ENCODE results near the gene MRPL1.
"Not testable (repeated sequence)": the region's sequence is repeated elsewhere in the genome, so short reads cannot be mapped to it uniquely, and the experiment has no call there.

Gene MRPL1

DNA sequence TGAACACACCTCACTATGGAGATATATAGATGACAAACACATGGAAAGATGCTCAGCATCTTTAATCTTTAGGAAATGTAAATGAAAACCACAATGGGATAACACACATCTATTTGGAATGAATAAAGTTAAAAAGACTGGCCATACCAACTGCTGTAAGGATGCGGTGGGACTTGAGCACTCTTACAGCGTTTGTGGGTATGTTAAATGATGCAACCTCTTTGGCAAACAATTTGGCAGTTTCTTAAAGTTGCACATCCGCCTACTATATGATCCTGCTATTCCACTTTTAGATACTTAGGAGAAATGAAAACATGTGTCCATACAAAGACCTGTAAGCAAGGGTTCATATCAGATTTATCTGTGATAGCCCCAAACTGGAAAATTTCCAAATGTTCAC is 50.7 kb downstream of the MRPL1 start:
- DNase-seq (ENCODE audit: low read depth in 2 of 2) = no peak

GRCh38 chr4:77917075-77917474 is 54.4 kb downstream of the MRPL1 start:
- no peak for DNase-seq (ENCODE audit: low read depth in 2 of 2)

DNA sequence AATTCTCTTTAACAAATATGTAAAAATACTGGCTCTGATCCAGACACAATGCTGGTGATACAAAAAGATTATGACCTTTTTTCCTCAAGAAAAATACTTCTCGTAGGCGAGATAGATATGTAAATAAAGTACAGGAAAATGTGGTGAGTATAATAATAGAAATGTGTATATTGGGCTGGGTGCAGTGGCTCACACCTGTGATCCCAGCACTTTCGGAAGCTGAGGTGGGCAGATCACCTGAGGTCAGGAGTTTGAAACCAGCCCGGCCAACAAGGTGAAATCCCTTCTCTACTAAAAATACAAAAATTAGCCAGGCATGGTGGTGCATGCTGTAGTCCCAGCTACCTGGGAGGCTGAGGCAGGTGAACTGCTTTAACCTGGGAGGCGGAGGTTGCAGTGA is 55.0 kb downstream of the MRPL1 start:
- no peak for DNase-seq (ENCODE audit: low read depth in 2 of 2)

- DNase-seq (ENCODE audit: low read depth in 2 of 2) = no peak
Observed at GRCh38 chr4:77920371-77920770, 57.7 kb downstream of the MRPL1 start.

GRCh38 chr4:77921701-77922100 is 59.1 kb downstream of the MRPL1 start:
- DNase-seq (ENCODE audit: low read depth in 2 of 2) = no peak

- DNase-seq (ENCODE audit: low read depth in 2 of 2) = no peak
Observed at GRCh38 chr4:77922158-77923094, 59.8 kb downstream of the MRPL1 start.

DNA sequence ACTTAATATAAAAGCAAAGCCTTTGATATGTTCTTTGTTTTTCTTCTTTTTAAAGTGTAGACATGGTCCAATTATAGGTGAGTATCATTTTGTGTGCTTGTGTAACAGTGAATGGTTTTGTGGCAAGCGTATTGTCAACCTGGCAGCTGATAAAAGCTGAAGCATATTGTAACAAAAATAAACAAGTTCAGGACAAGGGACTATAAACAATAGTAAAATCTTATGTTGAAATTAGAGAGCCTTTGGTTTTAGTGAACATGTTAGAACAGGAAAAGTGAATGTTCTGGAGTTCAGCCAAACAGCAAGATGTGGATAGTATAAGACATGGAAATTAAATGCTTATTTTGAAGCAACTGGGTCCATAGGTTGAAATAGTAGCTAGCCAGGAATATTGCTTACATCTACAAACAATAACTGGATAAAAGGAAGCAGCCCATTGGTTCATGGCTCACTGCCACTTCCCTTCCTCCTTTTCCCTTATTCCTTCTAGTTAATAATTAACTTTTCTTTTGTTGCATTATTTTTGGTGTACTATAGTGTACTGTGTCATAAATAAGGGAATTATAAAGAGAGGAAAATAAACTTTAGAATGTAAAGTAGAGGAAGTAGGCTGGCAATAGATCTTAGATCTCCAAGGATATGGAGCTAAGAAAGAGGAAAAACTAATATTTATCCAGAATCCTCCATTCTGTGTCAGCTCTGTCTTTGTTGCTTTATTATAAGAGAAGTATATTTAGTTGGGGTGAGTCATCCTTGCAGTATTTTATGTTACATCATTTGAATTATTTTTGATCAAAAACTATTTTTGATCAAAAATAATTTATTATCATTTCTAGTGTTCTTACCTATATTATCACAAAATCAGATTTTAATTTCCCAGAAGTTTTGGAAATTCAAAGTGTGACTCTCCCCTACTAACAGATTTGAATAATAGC is 65.6 kb downstream of the MRPL1 start:
- no peak for DNase-seq (ENCODE audit: low read depth in 2 of 2)

GRCh38 chr4:77930154-77930639 is 67.6 kb downstream of the MRPL1 start:
- no peak for DNase-seq (ENCODE audit: low read depth in 2 of 2)

- no peak for DNase-seq (ENCODE audit: low read depth in 2 of 2)
Observed at GRCh38 chr4:77930876-77931275, 68.2 kb downstream of the MRPL1 start.

GRCh38 chr4:77931452-77932135 is 69.0 kb downstream of the MRPL1 start:
- no peak for DNase-seq (ENCODE audit: low read depth in 2 of 2)

DNA sequence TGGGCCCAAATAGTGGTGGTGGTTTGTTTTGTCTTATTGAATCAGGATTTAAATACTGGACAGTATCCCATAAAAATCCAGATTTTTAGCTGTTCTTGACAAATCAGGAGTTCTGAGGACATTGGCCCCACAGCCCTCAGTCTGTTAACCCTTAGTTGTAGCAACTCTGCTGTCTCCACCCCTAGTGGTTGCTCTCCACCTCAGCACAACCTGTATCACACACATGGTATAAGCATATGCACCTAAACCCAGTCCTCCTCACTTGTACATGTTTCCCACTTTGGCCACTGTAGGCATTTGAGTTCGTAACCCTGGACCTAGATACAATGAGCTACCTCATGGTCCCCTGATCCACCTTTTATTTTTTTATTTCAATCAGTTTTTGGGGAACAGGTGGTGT is 75.9 kb downstream of the MRPL1 start:
- no peak for DNase-seq (ENCODE audit: low read depth in 2 of 2)

GRCh38 chr4:77945929-77946328 is 83.3 kb downstream of the MRPL1 start:
- not testable (repeated sequence) for DNase-seq (ENCODE audit: low read depth in 2 of 2)

DNA sequence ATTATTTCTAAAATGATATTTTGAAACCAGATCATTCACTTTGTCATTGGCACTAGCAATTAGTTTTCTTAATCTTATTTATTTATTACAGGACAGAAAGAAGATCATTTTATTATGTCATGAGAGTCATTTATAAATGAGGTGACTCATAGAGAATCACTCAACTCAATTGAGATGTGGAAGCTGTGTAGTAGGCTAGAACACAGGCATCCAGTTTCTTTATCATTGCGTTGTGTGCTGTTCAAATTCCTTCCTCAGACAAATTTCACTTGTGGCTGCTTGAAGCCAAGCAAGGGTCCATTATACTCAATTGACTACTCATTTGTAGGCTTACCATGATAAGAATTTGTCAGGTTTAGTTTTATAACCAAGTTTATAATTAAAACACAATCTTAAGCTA is 87.6 kb downstream of the MRPL1 start:
- DNase-seq (ENCODE audit: low read depth in 2 of 2) = no peak

DNA sequence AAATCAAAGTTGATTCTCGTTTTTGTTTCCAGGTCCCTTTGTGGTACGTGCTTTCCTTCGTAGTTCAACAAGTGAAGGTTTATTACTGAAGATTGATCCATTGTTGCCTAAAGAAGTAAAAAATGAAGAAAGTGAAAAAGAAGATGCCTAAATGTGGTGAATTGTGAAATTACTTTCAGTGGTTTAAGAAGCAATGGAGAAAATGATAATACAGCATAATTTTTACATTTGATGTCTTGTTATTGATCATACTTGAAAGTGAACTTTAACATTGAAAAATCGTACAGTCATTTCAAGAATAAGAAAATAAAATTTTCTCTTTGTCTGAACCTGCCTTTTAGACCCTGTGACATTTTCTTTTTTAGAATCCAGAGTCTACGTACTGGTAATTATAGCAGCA is 89.8 kb downstream of the MRPL1 start:
- DNase-seq (ENCODE audit: low read depth in 2 of 2) = no peak

DNA sequence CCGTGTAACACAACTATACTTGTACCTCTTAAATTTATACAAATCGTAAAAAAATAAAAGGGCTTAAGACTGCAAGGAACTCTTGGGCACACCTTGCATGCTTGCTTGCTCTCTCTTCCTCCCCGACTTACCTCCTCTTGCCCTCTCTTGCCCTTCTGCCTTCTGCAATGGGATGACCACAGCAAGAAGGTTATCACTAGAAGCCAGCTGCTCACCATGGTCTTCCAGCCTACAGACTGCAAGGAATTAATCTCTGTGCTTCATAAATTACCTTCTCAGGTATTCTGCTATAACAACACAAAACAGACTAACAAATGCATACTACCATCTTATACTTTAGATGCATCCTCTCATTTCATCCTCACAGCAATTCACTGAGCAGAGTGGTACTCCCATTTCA is 92.1 kb downstream of the MRPL1 start:
- DNase-seq (ENCODE audit: low read depth in 2 of 2) = no peak

- no peak for DNase-seq (ENCODE audit: low read depth in 2 of 2)
Observed at GRCh38 chr4:77956917-77957316, 94.3 kb downstream of the MRPL1 start.

DNA sequence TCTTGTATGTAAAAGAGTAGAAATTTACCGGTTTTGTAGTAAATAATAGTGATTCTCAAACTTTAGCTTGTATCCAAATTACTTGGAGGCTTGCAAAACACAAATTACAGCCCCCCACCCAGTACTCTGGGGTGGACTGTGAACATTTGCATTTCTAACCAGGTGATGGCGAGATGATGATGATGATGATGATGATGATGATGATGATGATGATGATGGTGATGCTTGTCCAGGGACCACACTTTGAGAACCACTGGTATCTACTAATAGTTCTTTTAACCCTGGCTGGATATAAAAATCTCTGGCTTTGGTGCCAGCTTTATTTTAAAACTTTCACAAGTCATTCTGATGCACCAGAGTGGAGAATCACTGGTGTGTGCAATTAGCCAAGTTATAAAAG is 96.3 kb downstream of the MRPL1 start:
- DNase-seq (ENCODE audit: low read depth in 2 of 2) = no peak

DNA sequence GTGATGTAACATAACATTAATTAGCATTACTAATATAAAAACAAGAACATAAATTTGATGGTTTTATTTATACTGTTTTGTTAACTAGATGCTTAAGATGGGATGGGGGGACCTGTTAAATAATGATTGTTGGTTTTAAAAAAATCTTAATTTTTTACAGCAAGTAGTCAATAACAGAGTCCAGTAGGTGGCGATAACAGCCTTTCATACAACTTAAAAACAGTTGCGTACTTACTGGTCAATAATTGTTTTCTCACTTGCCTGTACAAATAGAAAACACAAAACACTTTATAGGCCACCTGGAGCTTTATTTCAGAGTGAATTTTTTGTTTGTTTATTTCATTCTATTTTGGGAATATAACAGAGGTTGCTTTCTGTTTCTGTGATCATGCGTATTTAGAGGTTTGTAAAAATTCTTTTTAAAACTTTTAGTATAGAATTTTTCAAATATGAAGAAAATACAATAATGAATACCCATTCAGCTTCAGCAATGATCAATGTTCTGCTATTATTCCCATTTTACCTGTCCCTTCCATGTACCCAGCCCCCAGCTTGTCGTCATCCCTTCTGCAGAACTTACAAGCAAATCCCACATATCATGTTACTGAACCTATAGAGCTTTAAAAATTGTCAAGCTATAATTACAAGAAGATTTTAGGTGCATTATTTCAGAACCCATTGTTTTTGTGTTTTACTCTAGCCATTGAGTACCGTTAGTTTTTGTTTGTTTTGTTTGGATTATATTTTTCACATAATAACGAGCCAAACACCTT is 97.1 kb downstream of the MRPL1 start:
- no peak for DNase-seq (ENCODE audit: low read depth in 2 of 2)

- no peak for DNase-seq (ENCODE audit: low read depth in 2 of 2)
Observed at GRCh38 chr4:77960367-77960766, 97.7 kb downstream of the MRPL1 start.

- DNase-seq (ENCODE audit: low read depth in 2 of 2) = no peak
Observed at GRCh38 chr4:77963004-77963403, 100.4 kb downstream of the MRPL1 start.

DNA sequence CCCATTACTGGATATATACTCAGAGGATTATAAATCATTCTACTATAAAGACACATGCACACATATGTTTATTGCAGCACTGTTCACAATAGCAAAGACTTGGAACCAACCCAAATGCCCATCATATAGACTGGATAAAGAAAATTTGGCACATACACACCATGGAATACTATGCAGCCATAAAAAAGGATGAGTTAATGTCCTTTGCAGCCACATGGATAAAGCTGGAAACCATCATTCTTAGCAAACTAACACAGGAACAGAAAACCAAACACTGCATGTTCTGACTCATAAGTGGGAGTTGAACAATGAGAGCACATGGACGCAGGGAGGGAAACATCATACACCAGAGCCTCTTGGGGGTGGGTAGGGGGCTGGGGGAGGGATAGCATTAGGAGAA is 111.0 kb downstream of the MRPL1 start:
- DNase-seq (ENCODE audit: low read depth in 2 of 2) = not testable (repeated sequence)

Measured in activated CD4-positive, alpha-beta T cell treated with anti-CD3 and anti-CD28 coated beads for 24 hours (primary cell).